HCT116 (cell line): ENCODE results near the gene CKAP2L.

ENCODE experiments used
- CTCF ChIP-seq, 3 experiments: fragments of 200-600 bp in 1 of 3; sonication (generic) in 1 of 3; IDR thresholded peaks in 2 of 3; conservative IDR thresholded peaks in 1 of 3; 2 replicates each; pipeline ENCODE4 v1.5.1; 2012 to 2017; ENCODE audit warnings: low read depth in 2 of 3, low read length in 2 of 3, antibody characterized with exemption in 1 of 3, borderline replicate concordance in 1 of 3, control low read depth in 1 of 3, mild to moderate bottlenecking in 1 of 3, mixed read lengths in 1 of 3, mixed run types in 1 of 3, moderate library complexity in 1 of 3; ENCODE audit not compliant: insufficient read depth in 1 of 3
- POLR2AphosphoS5 ChIP-seq: IDR thresholded peaks from 2 replicates; pipeline ENCODE4 v1.6.1; 2011; ENCODE audit warnings: mild to moderate bottlenecking, low read depth, low read length, moderate library complexity
- TCF7L2 ChIP-seq: IDR thresholded peaks from 2 replicates; pipeline ENCODE4 v1.7.0; 2011; ENCODE audit warnings: borderline replicate concordance, inconsistent platforms; ENCODE audit not compliant: insufficient read depth, insufficient read length; ENCODE audit errors: extremely low read depth
- TF ChIP-seq, protein P1 (sequence below): IDR thresholded peaks from 2 replicates; pipeline ENCODE4 v1.6.1; 2012; ENCODE audit warnings: low read depth

DNA sequence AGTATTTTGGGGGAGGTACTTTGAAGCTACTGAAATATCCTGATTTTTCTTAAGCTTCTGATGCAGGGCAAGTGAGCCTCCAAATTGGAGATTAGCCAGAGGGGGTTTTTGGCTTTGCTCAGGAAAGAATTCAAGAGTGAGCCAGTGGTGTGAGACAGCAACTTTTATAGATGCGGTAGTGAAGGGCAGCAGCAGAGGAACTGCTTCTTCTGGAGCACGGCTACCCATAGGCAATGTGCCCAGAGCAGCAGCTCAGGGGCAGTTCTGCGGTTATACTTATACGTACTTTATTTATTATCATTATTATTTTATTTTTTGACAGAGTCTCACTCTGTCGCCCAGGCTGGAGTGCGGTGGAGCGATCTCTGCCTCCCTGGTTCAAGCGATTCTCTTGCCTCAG is 63.4 kb downstream of the CKAP2L start:
- no peak for TF ChIP-seq CTCF (IDR thresholded peaks at IDR 0.05 in 2 of 3, conservative IDR thresholded peaks at IDR 0.05 in 1 of 3; ENCODE audit: borderline replicate concordance in 1 of 3, insufficient read depth in 1 of 3, low read depth in 2 of 3, low read length in 2 of 3)
- TF ChIP-seq TCF7L2: no peak
- TF ChIP-seq, protein P1, sequence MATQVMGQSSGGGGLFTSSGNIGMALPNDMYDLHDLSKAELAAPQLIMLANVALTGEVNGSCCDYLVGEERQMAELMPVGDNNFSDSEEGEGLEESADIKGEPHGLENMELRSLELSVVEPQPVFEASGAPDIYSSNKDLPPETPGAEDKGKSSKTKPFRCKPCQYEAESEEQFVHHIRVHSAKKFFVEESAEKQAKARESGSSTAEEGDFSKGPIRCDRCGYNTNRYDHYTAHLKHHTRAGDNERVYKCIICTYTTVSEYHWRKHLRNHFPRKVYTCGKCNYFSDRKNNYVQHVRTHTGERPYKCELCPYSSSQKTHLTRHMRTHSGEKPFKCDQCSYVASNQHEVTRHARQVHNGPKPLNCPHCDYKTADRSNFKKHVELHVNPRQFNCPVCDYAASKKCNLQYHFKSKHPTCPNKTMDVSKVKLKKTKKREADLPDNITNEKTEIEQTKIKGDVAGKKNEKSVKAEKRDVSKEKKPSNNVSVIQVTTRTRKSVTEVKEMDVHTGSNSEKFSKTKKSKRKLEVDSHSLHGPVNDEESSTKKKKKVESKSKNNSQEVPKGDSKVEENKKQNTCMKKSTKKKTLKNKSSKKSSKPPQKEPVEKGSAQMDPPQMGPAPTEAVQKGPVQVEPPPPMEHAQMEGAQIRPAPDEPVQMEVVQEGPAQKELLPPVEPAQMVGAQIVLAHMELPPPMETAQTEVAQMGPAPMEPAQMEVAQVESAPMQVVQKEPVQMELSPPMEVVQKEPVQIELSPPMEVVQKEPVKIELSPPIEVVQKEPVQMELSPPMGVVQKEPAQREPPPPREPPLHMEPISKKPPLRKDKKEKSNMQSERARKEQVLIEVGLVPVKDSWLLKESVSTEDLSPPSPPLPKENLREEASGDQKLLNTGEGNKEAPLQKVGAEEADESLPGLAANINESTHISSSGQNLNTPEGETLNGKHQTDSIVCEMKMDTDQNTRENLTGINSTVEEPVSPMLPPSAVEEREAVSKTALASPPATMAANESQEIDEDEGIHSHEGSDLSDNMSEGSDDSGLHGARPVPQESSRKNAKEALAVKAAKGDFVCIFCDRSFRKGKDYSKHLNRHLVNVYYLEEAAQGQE: no peak
- TF ChIP-seq POLR2AphosphoS5: no peak
